K562 (cell line): ENCODE data around the gene ID2. TPM values are rescaled to one million over a fixed set of nuclear protein-coding genes. Genes with fewer than 3 reads are reported as not detected.

Experiments used
- BRCA1 ChIP-seq, 2 experiments: fragments of 450-650 bp in 1 of 2; sonication (generic) in 1 of 2; formaldehyde crosslinking in 1 of 2; IDR thresholded peaks; 2 replicates each; pipeline versions ENCODE4 v1.5.0 to v1.6.1; 2017 to 2020; ENCODE audit warnings: mild to moderate bottlenecking in 1 of 2, missing genetic modification reagents in 1 of 2
- CBFA2T3 ChIP-seq: fragments of 450-650 bp; IDR thresholded peaks from 2 replicates; pipeline ENCODE4 v1.6.1; 2017
- ETV5 ChIP-seq: sonication (generic); formaldehyde crosslinking; IDR thresholded peaks from 2 replicates; pipeline ENCODE4 v1.4.0; 2020; ENCODE audit warnings: low read depth, mild to moderate bottlenecking, missing genetic modification reagents
- FIP1L1 ChIP-seq: fragments of 200-400 bp; formaldehyde crosslinking; IDR thresholded peaks from 2 replicates; pipeline ENCODE4 v1.6.1; 2018; ENCODE audit warnings: mild to moderate bottlenecking, low read depth, low read length; ENCODE audit not compliant: poor library complexity, severe bottlenecking
- FOSL1 ChIP-seq: fragments of 200-800 bp; sonication (Bioruptor generic); conservative IDR thresholded peaks from 2 replicates; pipeline ENCODE4 v1.6.1; 2016; ENCODE audit warnings: missing genetic modification characterization, missing compliant biosample characterization
- GTF2E2 ChIP-seq: fragments of 200-800 bp; sonication (Bioruptor generic); IDR thresholded peaks from 2 replicates; pipeline ENCODE4 v1.6.1; 2016; ENCODE audit warnings: missing genetic modification characterization, missing compliant biosample characterization
- MAFK ChIP-seq: IDR thresholded peaks from 2 replicates; pipeline ENCODE4 v1.6.1; 2011; ENCODE audit warnings: low read length, improper control_type of control experiment
- MEIS2 ChIP-seq: fragments of 450-650 bp; IDR thresholded peaks from 2 replicates; pipeline ENCODE4 v1.6.1; 2014; ENCODE audit warnings: mild to moderate bottlenecking; ENCODE audit not compliant: partially characterized antibody
- NUFIP1 ChIP-seq: fragments of 450-650 bp; IDR thresholded peaks from 2 replicates; pipeline ENCODE4 v1.6.1; 2018; ENCODE audit not compliant: partially characterized antibody
- POLR3A ChIP-seq: IDR thresholded peaks from 2 replicates; pipeline ENCODE4 v1.6.1; 2011; ENCODE audit warnings: borderline replicate concordance, mild to moderate bottlenecking, moderate library complexity; ENCODE audit not compliant: insufficient read length, insufficient read depth; ENCODE audit errors: extremely low read depth
- POU5F1 ChIP-seq: fragments of 150-350 bp; IDR thresholded peaks from 2 replicates; pipeline ENCODE4 v1.6.1; 2014; ENCODE audit warnings: borderline replicate concordance, low read length, low read depth, mild to moderate bottlenecking; ENCODE audit not compliant: partially characterized antibody
- RBFOX2 ChIP-seq: fragments of 200-400 bp; formaldehyde crosslinking; IDR thresholded peaks from 2 replicates; pipeline ENCODE4 v1.6.1; 2017; ENCODE audit warnings: low read depth, mild to moderate bottlenecking, low read length, moderate library complexity
- RCOR1 ChIP-seq, 2 experiments: IDR thresholded peaks; 2 replicates each; pipeline ENCODE4 v1.6.1; 2012; ENCODE audit warnings: low read depth in 2 of 2, low read length in 2 of 2, borderline replicate concordance in 1 of 2, improper control_type of control experiment in 1 of 2
- SMAD4 ChIP-seq: fragments of 250-450 bp; sonication (Bioruptor Pico); conservative IDR thresholded peaks from 2 replicates; pipeline ENCODE4 v1.8.0; 2021; ENCODE audit warnings: inconsistent platforms, mild to moderate bottlenecking, moderate library complexity
- U2AF2 ChIP-seq: fragments of 200-400 bp; formaldehyde crosslinking; optimal IDR thresholded peaks from 2 replicates; pipeline ENCODE3; 2017; ENCODE audit warnings: low read depth, mild to moderate bottlenecking, low read length
- ZC3H11A ChIP-seq: IDR thresholded peaks from 2 replicates; pipeline ENCODE4 v1.6.1; 2012; ENCODE audit warnings: low read depth, low read length, improper control_type of control experiment
- ZFX ChIP-seq: sonication (generic); formaldehyde crosslinking; IDR thresholded peaks from 2 replicates; pipeline ENCODE4 v1.8.0; 2022; ENCODE audit warnings: mild to moderate bottlenecking, missing genetic modification reagents, moderate library complexity
- ZKSCAN8 ChIP-seq: fragments of 200-800 bp; sonication (Bioruptor generic); IDR thresholded peaks from 2 replicates; pipeline ENCODE4 v1.6.1; 2016; ENCODE audit warnings: missing genetic modification characterization, missing compliant biosample characterization
- ZNF197 ChIP-seq: fragments of 200-800 bp; sonication (Bioruptor generic); IDR thresholded peaks from 2 replicates; pipeline ENCODE4 v1.6.1; 2016; ENCODE audit warnings: low read depth, missing genetic modification characterization, missing compliant biosample characterization
- ZNF23 ChIP-seq: fragments of 250-450 bp; sonication (Bioruptor Pico); IDR thresholded peaks from 2 replicates; pipeline ENCODE4 v1.4.0; 2020; ENCODE audit warnings: mild to moderate bottlenecking
- ZNF316 ChIP-seq: fragments of 450-650 bp; IDR thresholded peaks from 2 replicates; pipeline ENCODE4 v1.6.1; 2016
- ZNF551 ChIP-seq: fragments of 250-450 bp; sonication (Bioruptor Pico); IDR thresholded peaks from 2 replicates; pipeline ENCODE4 v1.5.0; 2021; ENCODE audit warnings: mild to moderate bottlenecking, moderate library complexity
- ZNF785 ChIP-seq: fragments of 250-450 bp; sonication (Bioruptor Pico); IDR thresholded peaks from 2 replicates; pipeline ENCODE4 v1.4.0; 2020; ENCODE audit warnings: mild to moderate bottlenecking
- ZNF830 ChIP-seq: fragments of 250-450 bp; sonication (Bioruptor Pico); IDR thresholded peaks from 2 replicates; pipeline ENCODE4 v1.5.0; 2021; ENCODE audit warnings: mild to moderate bottlenecking
- polyA plus RNA-seq, 8 experiments: library from polyadenylated mRNA; depleted of rRNA in 4 of 8; stranded (reverse) in 5 of 8; unstranded in 3 of 8; fragments of >200 nt; fragmentation: Nextera tagmentation in 2 of 8; fragmentation: Illumina TruSeq in 1 of 8; extraction: Ambion mirVana in 2 of 8; extraction: Trizol in 1 of 8; gene quantifications; 2 replicates each; pipeline versions ENCODE4 v1.2.1 to v1.2.3, GENCODE V29; 2011 to 2014; ENCODE audit warnings: inconsistent platforms in 1 of 8, missing spikeins in 1 of 8
- total RNA-seq, 7 experiments: library from RNA; depleted of rRNA in 6 of 7; stranded (reverse); fragments of >200 nt in 6 of 7; fragmentation: Illumina TruSeq in 2 of 7; extraction: Trizol in 2 of 7; gene quantifications; 2 replicates each; pipeline versions ENCODE4 v1.2.1 to v1.2.3, GENCODE V29; 2011 to 2021; ENCODE audit warnings: low replicate concordance in 1 of 7
- TF ChIP-seq, protein P1 (sequence below): IDR thresholded peaks from 3 replicates; pipeline ENCODE4 v1.6.1; 2011; ENCODE audit warnings: borderline replicate concordance, mild to moderate bottlenecking; ENCODE audit not compliant: insufficient read length, insufficient read depth
- TF ChIP-seq, protein P2 (sequence below), 3 experiments: IDR thresholded peaks in 2 of 3; conservative IDR thresholded peaks in 1 of 3; 2 replicates each; pipeline ENCODE4 v1.5.1; 2011 to 2012; ENCODE audit warnings: low read length in 3 of 3, mild to moderate bottlenecking in 3 of 3, control low read depth in 2 of 3, improper control_type of control experiment in 1 of 3, inconsistent platforms in 1 of 3, low read depth in 1 of 3, mixed read lengths in 1 of 3, moderate library complexity in 1 of 3; ENCODE audit not compliant: insufficient read depth in 2 of 3
- TF ChIP-seq, protein P3 (sequence below): sonication (generic); formaldehyde crosslinking; IDR thresholded peaks from 2 replicates; pipeline ENCODE4 v1.9.0; 2022; ENCODE audit warnings: mild to moderate bottlenecking, missing genetic modification reagents

The ID2 gene
- total and polyA plus RNA-seq, 9 of the 15 experiments (the other 6 are each of a cell fraction or from before 2014, with no cell fraction given): 8.0 to 35.7 (median 16.6) TPM

DNA sequence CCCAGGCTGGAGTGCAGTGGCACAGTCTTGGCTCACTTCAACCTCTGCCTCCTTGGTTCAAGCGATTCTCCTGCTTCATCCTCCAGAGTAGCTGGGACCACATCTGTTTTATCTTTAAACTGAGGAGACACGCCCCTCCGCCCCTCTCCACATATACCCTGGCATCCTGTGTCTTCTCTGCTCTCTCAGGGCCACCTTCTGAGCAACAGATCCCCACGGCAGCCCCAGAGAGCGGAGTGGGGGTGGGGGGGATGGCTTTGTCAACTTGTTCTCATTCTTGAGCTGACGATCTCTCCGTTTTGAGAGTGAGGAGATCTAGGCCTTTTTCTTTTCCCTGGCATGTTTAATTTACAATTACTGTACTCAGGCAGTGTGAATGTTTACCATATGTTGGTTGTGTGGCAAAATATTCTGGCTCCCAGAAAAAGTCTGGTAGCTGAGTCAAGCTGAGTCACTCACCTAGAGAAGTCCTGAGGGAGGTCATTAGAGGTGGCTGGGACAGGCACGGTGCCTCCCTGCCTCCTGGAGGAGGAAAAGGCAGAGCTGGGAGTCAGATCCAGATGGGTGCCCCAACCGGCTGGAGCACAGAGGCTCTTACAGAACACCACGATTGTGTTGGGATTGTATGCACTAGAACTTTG is 19.5 kb upstream of the ID2 start (continued):
- TF ChIP-seq POU5F1: no peak
- TF ChIP-seq GTF2E2 (tag): no peak
- TF ChIP-seq ETV5: no peak
- TF ChIP-seq, protein P1, sequence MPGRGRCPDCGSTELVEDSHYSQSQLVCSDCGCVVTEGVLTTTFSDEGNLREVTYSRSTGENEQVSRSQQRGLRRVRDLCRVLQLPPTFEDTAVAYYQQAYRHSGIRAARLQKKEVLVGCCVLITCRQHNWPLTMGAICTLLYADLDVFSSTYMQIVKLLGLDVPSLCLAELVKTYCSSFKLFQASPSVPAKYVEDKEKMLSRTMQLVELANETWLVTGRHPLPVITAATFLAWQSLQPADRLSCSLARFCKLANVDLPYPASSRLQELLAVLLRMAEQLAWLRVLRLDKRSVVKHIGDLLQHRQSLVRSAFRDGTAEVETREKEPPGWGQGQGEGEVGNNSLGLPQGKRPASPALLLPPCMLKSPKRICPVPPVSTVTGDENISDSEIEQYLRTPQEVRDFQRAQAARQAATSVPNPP: no peak
- TF ChIP-seq ZNF316: peak; percentile 58
- TF ChIP-seq, protein P2, sequence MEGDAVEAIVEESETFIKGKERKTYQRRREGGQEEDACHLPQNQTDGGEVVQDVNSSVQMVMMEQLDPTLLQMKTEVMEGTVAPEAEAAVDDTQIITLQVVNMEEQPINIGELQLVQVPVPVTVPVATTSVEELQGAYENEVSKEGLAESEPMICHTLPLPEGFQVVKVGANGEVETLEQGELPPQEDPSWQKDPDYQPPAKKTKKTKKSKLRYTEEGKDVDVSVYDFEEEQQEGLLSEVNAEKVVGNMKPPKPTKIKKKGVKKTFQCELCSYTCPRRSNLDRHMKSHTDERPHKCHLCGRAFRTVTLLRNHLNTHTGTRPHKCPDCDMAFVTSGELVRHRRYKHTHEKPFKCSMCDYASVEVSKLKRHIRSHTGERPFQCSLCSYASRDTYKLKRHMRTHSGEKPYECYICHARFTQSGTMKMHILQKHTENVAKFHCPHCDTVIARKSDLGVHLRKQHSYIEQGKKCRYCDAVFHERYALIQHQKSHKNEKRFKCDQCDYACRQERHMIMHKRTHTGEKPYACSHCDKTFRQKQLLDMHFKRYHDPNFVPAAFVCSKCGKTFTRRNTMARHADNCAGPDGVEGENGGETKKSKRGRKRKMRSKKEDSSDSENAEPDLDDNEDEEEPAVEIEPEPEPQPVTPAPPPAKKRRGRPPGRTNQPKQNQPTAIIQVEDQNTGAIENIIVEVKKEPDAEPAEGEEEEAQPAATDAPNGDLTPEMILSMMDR (IDR thresholded peaks at IDR 0.05 in 2 of 3, conservative IDR thresholded peaks at IDR 0.05 in 1 of 3; ENCODE audit: insufficient read depth in 2 of 3, low read depth in 1 of 3, low read length in 3 of 3): peak in 1 of 3 experiments; percentile 25; a peak in 2 of 6 replicates
- no peak for TF ChIP-seq U2AF2
- TF ChIP-seq BRCA1 (IDR thresholded peaks at IDR 0.05): no peak
- TF ChIP-seq BRCA1 (CRISPR knock-in tag; IDR thresholded peaks at IDR 0.05): no peak
- no peak for TF ChIP-seq ZKSCAN8 (CRISPR knock-in tag)
- no peak for TF ChIP-seq POLR3A
- no peak for TF ChIP-seq ZNF785 (CRISPR knock-in tag)
- no peak for TF ChIP-seq FIP1L1
- TF ChIP-seq RCOR1 (IDR thresholded peaks at IDR 0.05; ENCODE audit: borderline replicate concordance in 1 of 2, low read depth in 2 of 2, low read length in 2 of 2): no peak
- TF ChIP-seq ZC3H11A: no peak
- TF ChIP-seq FOSL1 (tag): peak; percentile 89
- no peak for TF ChIP-seq ZNF197 (CRISPR knock-in tag)
- peak; percentile 33; the same call in 1 of the 2 replicates for TF ChIP-seq MAFK
- TF ChIP-seq ZFX (CRISPR knock-in tag): no peak
- no peak for TF ChIP-seq ZNF551 (CRISPR knock-in tag)
- TF ChIP-seq RBFOX2: no peak
- TF ChIP-seq CBFA2T3: no peak
- no peak for TF ChIP-seq MEIS2
- no peak for TF ChIP-seq ZNF830 (CRISPR knock-in tag)
- TF ChIP-seq ZNF23: no peak
- TF ChIP-seq, protein P3, sequence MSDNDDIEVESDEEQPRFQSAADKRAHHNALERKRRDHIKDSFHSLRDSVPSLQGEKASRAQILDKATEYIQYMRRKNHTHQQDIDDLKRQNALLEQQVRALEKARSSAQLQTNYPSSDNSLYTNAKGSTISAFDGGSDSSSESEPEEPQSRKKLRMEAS: no peak
- TF ChIP-seq NUFIP1: no peak
- TF ChIP-seq SMAD4 (CRISPR knock-in tag): no peak
